ENCODE measurements around the gene TCF20. TPM values are rescaled to one million over a fixed set of nuclear protein-coding genes. Genes with fewer than 3 reads are reported as not detected.

TCF20 gene
- total RNA-seq, 1 donor from 2014 or later, result 31.0 TPM

DNA sequence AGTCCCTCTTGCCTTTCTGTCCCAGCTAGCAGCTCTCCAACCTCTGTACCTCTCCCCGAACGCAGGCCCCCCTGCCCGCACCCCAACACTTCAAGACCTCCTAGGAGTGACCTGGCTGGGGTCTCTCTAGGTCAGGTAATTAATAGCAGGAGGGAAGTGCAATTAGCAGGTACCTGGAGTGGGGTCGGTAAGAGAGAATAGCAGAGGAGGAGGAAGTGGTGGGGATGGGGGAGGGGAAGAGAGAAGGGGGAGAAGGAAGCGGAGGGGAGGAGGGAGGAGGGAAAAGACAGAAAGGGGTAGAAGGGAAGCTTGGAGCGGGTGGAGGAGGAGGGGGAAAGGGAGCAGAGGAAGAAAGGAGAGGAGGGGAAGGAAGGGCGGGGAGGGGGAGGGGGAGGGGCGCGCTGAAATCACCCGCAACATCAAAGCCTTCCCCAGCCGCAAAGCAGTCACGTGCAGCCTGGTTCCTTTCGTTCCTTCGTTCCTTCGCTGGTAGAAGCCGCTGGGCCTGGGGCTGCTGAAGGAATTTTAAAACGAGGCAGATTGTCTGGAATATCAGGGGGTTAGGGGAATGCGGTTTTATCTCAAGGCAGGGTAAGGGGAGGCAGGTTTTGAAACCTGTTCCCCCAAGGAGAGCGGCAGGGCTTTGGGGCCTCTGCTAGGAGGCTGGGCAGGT is 29.3 kb upstream of the TCF20 start:
- no peaks in the 10 kb centered on the region for H3K9me3 Mint-ChIP-seq (ENCODE audit: low read depth)
- peaks cover 23% of the 10 kb centered on the region for H3K27me3 Mint-ChIP-seq (ENCODE audit: low read depth)
- H3K36me3 Mint-ChIP-seq (ENCODE audit: low read depth), result no peaks in the 10 kb centered on the region
- H3K27ac Mint-ChIP-seq (ENCODE audit: unreplicated experiment), result no peak overlapping the region
- H3K4me3 Mint-ChIP-seq (ENCODE audit: unreplicated experiment), result no peak overlapping the region
- TF ChIP-seq, protein P1, sequence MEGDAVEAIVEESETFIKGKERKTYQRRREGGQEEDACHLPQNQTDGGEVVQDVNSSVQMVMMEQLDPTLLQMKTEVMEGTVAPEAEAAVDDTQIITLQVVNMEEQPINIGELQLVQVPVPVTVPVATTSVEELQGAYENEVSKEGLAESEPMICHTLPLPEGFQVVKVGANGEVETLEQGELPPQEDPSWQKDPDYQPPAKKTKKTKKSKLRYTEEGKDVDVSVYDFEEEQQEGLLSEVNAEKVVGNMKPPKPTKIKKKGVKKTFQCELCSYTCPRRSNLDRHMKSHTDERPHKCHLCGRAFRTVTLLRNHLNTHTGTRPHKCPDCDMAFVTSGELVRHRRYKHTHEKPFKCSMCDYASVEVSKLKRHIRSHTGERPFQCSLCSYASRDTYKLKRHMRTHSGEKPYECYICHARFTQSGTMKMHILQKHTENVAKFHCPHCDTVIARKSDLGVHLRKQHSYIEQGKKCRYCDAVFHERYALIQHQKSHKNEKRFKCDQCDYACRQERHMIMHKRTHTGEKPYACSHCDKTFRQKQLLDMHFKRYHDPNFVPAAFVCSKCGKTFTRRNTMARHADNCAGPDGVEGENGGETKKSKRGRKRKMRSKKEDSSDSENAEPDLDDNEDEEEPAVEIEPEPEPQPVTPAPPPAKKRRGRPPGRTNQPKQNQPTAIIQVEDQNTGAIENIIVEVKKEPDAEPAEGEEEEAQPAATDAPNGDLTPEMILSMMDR (IDR thresholded peaks at IDR 0.05), result no peak
- no peak for DNase-seq (ENCODE audit: low spot score)
- peaks cover 2% of the 10 kb centered on the region for H3K4me1 Mint-ChIP-seq (ENCODE audit: low read depth)

DNA sequence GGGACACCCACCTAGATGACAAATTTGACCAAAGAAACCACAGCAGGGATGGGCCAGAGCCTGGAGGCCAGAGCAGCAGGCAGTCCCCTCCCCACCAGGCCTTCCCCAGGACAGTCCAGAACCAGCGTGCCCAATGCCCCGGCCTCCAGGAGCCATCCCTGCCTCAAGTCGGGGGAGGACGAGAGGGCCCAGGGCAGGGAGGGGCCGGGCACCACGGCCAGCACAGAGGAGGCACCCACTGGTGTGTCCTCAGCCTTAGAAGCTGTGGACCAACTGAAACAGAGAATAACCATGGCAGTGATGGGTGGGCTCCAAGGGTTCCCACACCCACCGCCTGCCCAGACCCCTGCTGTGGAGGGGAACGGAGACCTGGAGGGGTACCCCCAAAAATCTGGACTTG is 28.3 kb upstream of the TCF20 start:
- TF ChIP-seq, protein P1 (IDR thresholded peaks at IDR 0.05), result no peak
- H3K9me3 Mint-ChIP-seq (ENCODE audit: low read depth), result no peaks in the 10 kb centered on the region
- peaks cover 6% of the 10 kb centered on the region for H3K4me1 Mint-ChIP-seq (ENCODE audit: low read depth)
- DNase-seq (ENCODE audit: low spot score), result no peak
- H3K27ac Mint-ChIP-seq (ENCODE audit: unreplicated experiment), result no peak overlapping the region
- H3K4me3 Mint-ChIP-seq (ENCODE audit: unreplicated experiment), result no peak overlapping the region
- H3K27me3 Mint-ChIP-seq (ENCODE audit: low read depth), result peaks cover 15% of the 10 kb centered on the region
- no peaks in the 10 kb centered on the region for H3K36me3 Mint-ChIP-seq (ENCODE audit: low read depth)

DNA sequence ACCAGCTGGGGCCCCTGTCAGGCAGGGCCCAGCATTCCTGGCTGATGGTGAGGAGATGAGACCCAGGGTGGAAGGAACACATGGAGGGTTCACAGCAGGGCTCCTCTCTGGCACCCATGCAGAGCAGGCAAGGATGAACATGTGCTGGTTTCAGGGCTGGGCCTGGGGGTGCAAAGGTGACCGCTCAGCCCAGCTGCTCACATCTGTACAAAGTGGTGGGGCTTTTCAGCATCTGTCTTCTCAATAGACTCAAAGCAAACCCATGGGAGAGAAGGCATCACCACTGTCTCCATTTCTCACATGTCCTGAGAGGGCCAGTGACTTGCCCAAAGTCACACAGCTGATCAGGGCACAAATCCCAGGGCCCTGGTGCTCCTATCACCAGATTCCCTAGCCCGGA is 27.3 kb upstream of the TCF20 start:
- Mint-ChIP-seq H3K36me3 (ENCODE audit: low read depth) (no peaks in the 10 kb centered on the region), H3K4me1 (ENCODE audit: low read depth) (peaks cover 6% of the 10 kb centered on the region), H3K4me3 (ENCODE audit: unreplicated experiment) (no peak overlapping the region), H3K9me3 (ENCODE audit: low read depth) (no peaks in the 10 kb centered on the region), H3K27me3 (ENCODE audit: low read depth) (peaks cover 8% of the 10 kb centered on the region), H3K27ac (ENCODE audit: unreplicated experiment) (no peak overlapping the region)
- no peak for DNase-seq (ENCODE audit: low spot score)
- TF ChIP-seq, protein P1 (IDR thresholded peaks at IDR 0.05), result no peak

DNA sequence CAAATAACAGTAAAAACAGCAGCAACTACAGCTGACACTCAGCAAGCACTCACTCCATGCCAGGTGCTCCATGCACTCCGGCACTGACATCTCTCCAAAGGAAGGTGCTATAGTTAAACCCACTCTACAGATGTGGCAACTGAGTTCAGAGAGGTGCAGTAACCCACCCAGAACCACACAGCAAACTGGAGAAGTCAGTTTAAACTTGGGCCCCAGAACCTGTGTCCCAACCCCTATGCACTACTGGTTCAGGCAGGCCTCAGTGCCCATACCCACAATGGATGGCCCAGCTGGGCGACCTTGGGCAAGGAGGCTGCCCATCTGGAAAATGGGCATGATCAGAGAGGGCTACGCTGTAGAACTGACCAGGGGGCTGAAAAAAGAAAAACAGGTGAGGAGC is 26.4 kb upstream of the TCF20 start:
- TF ChIP-seq, protein P1 (IDR thresholded peaks at IDR 0.05), result no peak
- H3K4me1 Mint-ChIP-seq (ENCODE audit: low read depth), result peaks cover 6% of the 10 kb centered on the region
- no peak for DNase-seq (ENCODE audit: low spot score)
- H3K36me3 Mint-ChIP-seq (ENCODE audit: low read depth), result no peaks in the 10 kb centered on the region
- H3K27me3 Mint-ChIP-seq (ENCODE audit: low read depth), result peaks cover 8% of the 10 kb centered on the region
- H3K9me3 Mint-ChIP-seq (ENCODE audit: low read depth), result no peaks in the 10 kb centered on the region
- H3K4me3 Mint-ChIP-seq (ENCODE audit: unreplicated experiment), result no peak overlapping the region
- H3K27ac Mint-ChIP-seq (ENCODE audit: unreplicated experiment), result no peak overlapping the region

DNA sequence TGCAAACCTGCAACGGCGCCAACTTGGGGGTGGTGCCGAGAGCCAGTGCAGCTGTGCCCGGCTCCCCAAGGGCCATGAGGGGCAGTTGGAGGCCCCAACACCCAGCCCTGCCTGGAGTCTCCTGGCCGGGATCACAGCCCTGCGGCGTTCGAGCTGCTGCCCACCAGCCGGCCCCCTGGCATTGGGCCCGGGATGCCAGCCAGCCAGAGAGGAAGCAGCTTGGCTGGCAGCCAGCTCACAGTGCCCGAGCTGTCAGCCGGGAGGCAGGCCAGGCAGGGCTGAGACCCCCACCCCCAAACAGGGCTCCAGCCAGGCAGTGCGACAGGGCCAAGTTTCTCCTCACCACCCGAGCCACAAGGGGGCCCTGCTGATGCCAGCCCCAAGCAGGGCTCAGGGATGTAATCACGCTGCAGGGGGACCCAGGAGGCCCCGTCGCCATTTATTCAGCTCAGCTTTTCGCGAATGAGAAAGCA is 26.0 kb upstream of the TCF20 start:
- Mint-ChIP-seq H3K4me1 (ENCODE audit: low read depth) (peaks cover 6% of the 10 kb centered on the region), H3K36me3 (ENCODE audit: low read depth) (no peaks in the 10 kb centered on the region), H3K9me3 (ENCODE audit: low read depth) (no peaks in the 10 kb centered on the region), H3K4me3 (ENCODE audit: unreplicated experiment) (no peak overlapping the region), H3K27me3 (ENCODE audit: low read depth) (peaks cover 8% of the 10 kb centered on the region), H3K27ac (ENCODE audit: unreplicated experiment) (no peak overlapping the region)
- TF ChIP-seq, protein P1 (IDR thresholded peaks at IDR 0.05), result peak; percentile 42
- no peak for DNase-seq (ENCODE audit: low spot score)

All from chondrocyte (in vitro differentiated cells).